Fibroblast of peridontal ligament (primary cell): ENCODE measurements around the gene WDR41.
"Not testable (repeated sequence)": the region's sequence is repeated elsewhere in the genome, so short reads cannot be mapped to it uniquely, and the experiment has no call there.

ENCODE experiments used
- DNase-seq: peaks from one replicate; pipeline ENCODE4 v3.0.0-alpha.2; 2010; ENCODE audit errors: extremely low read depth

The WDR41 gene, protein sequence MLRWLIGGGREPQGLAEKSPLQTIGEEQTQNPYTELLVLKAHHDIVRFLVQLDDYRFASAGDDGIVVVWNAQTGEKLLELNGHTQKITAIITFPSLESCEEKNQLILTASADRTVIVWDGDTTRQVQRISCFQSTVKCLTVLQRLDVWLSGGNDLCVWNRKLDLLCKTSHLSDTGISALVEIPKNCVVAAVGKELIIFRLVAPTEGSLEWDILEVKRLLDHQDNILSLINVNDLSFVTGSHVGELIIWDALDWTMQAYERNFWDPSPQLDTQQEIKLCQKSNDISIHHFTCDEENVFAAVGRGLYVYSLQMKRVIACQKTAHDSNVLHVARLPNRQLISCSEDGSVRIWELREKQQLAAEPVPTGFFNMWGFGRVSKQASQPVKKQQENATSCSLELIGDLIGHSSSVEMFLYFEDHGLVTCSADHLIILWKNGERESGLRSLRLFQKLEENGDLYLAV

DNA sequence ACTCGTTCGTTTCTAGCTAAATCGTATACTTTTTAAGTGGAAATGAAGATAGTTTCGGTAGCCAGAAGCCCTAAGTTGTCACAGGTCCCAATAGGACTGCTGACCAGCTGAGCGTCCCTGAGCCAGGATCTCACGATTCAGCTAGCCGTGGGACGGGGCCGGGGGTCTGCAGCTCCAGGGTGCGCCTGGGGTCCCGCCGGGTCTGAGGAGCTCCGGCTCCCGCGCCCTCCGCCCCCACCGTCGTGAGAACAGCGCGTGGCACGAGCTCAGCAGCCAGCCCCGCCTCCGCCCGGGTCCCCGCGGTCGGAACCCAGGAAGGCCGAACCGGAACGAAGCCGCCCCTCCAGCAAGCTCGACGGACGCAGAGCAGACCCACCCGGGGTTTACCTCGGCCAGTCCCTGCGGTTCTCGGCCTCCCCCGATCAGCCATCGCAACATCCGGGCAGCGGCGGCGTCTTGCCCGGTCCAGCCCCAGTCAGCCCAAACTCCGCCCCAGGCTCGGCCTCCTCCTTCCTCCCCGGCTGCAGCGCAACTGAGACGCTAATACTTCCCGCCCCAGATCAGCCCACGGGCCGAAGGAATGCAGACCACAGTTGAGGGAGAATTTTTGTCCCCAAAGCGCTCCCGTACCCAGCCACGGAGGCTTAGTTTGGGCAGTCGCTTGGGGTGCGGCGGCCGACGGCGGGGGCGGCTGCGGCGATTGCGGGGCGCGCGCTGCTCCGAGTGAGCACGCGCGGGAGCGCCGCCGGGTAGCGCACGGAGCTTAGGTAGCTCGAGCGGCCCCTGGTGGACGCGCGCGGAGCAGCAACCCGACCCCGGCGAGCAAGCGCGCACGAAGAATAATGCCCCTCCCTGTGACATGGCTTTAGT, at the start of gene WDR41:
TSS of gene WDR41 (minus strand) at position 534 of the 870 bp plus-strand sequence. CDS start at position 438, 96 bp downstream.
- peak; percentile 95 for DNase-seq

DNA sequence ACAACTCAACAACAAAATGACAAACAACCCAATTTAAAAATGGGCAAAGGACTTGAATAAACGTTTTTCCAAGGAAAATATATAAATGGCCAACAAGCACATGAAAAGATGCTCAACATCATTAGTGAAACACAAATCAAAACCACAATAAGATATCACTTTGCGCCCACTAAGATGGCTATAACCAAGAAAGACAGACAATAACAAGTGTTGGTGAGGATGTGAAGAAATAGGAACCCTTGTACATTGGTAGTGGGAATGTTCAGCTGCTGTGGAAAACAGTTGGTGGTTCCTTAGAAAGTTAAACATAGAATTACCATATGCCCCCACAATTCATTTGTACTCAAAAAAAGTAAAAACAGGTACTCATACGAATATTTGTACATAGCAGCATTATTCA, 39.2 kb upstream of the WDR41 start:
- no peak for DNase-seq

DNA sequence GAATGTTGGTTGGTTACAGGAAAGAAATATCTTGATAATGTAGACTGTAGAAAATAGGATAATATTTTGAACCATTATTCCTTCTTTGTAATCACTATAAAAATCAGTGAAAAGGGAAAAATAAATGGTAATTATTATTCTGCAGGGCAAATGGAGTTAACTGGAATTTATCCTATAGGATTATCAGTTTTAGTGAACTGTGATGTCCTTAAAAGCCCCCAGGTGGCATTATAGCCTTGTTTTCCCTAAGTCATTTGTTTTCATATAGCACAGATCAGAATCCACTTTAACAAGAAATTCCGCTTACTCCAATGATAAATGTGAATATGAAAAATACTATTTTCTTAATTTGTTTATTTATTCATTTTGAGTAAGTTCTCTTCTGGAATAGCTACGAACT, 26.2 kb upstream of the WDR41 start:
- DNase-seq = peak; percentile 27

DNA sequence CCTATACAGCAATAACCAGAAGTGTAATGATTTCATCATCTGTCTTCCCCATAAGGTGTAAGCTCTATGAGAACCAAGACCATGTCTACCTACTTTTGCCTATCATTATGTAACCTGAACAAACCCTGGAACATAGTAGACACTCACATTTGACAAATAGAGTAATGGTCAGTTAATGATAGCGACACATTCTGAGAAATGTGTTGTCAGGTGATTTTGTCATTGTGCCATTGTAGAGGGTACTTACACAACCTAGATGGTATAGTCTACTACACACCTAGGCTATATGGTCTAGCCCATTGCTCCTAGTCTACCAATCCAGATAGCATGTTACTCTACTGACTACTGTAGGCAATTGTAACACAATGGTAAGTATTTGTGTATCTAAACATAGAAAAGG, 22.3 kb upstream of the WDR41 start:
- no peak for DNase-seq

DNA sequence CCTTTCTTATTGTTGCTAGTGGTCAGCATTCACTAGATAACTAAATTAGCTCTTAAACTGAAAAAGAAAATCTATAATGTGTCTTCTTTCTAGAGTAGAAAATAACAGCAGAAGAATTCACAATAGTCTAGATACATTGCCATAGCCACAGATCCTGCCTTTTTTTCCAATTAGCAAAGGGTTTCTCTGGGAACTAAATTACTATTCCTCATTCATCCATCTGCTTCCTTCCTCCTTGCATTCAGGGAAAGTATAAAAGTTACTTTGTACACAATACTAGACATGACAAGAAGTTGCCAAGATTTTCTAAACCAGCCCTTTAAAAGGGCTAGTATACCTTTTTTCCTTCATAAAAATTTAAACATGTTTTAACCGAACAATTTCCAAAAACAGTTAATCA, 21.2 kb upstream of the WDR41 start:
- no peak for DNase-seq

DNA sequence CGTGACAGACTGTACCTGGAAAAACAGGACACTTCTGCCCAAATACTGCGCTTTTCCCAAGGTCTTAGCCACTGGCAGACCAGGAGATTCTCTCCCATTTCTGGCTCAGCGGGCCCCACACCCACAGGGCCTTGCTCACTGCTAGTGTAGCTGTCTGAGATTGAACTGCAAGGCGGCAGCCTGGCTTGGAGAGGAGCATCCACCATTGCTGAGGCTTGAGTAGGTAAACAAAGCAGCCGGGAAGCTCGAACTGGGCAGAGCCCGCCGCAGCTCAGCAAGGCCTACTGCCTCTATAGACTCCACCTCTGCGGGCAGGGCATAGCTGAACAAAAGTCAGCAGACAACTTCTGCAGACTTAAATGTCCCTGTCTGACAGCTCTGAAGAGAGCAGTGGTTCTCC, 9.0 kb upstream of the WDR41 start:
- not testable (repeated sequence) for DNase-seq

DNA sequence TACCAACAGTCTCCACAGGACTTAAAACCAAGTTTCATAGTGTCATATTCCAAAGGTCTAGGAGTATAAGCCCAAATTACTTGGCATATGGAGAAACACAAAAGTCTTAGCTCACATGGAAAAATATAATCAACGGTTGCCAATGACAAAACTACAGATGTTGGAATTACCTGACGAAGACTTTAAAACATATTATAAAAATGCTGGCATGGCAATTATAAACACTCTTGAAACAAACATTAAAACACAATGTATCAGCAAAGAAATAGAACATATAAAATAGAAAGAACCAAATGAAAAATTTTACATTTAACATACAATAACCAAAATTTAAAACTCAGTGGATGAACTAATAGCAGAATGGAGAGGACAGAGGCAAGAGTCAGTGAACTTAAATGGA, 7.9 kb upstream of the WDR41 start:
- no peak for DNase-seq

DNA sequence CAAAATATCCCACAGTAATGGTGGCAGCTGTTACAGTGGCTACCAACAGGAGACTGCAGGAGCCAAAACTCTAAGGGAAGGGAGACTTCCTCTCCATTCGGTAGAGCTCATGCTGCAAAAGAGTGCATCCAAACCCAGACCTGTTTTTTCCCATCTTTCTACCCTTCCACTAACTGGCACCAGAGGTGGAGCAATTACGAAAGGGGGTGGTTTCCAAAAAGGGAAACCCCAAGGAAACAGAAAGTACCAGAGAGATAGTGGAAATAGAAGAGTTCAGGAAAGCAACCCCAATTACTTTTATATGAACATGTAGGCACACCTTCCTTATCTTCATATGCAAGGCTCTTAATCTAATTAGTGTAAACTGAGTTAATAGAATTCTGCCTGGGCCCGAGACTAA, 7.3 kb upstream of the WDR41 start:
- no peak for DNase-seq

DNA sequence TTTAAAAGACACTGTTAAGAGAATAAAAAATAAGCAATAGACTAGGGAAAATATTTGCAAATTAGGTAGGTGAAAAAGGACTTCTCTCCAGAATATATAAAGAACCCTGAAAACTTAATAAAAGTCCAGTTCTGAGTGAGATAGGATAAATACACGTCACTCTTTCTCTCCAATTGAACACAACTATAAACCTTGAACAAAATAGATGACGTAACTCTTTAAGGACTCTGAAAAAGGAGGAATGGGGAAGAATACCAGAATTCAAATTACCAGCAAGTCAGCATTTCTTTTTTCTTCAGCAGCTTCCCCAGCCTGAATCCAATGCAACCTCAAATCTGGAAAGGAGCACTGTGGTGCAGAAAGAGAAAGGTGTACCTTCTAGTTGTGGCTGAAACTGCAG, 6.8 kb upstream of the WDR41 start:
- DNase-seq = no peak

DNA sequence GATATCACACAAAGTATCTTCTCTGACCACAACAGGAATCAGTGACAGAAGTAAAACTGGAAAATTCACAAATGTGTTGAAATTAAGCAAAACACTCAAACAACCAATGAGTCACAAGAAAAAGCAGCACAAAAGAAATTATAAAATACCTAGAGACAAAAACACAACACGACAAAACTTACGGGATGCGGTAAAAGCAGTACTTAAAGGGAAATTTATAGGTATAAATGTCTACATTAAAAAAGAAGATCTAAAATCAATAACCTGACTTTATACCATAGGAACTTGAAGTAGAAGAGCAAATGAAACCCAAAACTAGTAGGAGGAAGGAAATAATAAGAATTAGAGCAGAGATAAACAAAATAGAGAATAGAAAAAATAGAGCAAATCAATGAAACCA, 2.8 kb upstream of the WDR41 start:
- DNase-seq = no peak

DNA sequence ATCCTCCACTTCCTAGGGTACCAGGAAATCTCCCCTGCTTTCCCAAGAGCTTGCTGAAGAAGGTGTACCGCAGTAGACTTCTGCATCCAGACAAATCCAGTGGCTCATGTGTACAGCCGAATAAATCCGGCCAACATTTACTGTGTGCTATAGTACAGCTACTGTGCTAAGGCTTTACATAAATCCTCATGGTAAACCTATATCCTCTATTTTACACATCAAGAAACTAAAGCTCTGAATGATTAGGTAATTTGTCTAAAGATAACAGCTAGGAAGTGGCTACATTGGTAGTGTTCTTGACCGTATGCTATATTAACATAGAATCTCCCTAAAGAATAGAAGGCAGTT, 511 bp upstream of the WDR41 start:
- no peak for DNase-seq

DNA sequence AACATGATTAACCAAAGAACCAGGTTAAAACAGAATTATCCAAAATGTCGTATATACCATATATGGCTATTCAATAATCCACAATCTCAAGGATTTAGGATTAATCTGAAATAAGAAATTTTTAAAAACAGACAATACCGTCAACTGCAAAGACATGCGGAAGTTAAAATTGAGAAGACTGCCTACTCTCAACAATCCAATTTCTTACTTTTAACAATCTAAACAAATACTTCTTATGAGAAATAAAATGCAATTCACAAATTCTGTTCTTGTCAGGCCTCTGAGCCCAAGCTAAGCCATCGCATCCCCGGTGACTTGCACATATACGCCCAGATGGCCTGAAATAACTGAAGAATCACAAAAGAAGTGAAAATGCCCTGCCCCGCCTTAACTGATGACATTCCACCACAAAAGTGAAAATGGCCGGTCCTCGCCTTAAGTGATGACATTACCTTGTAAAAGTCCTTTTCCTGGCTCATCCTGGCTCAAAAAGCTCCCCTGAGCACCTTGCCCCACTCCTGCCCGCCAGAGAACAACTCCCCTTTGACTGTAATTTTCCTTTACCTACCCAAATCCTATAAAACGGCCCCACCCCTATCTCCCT, 1.3 kb downstream of the WDR41 start:
- peak; percentile 16 for DNase-seq

DNA sequence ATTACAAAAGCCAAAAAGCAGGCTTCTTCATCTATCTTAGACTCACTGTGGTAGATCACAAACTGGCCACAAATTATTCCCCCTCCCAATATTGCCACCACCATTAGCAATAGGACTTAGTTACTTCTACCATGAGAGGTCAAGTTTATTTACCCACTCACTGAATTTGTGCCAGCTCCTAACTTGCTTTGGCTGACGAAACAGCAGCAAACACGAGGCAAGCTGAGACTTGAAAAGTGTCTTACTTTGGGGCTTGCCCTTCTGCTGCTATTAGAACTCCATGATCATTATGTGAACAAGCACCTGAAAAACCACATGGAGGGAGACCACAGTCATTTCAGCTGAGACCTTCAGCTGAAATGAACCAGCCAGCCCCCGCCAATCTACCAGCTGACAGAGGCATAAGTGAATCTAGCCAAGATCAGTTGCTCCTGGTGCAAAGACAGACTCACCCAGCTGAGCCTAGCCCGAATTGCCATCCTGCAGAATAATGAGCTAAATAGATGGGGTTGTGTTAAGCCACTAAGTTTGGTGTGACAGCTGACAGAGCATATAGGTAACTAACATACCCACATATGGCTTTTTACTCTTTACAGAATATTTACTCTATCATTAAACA, 5.7 kb downstream of the WDR41 start:
- DNase-seq = no peak

DNA sequence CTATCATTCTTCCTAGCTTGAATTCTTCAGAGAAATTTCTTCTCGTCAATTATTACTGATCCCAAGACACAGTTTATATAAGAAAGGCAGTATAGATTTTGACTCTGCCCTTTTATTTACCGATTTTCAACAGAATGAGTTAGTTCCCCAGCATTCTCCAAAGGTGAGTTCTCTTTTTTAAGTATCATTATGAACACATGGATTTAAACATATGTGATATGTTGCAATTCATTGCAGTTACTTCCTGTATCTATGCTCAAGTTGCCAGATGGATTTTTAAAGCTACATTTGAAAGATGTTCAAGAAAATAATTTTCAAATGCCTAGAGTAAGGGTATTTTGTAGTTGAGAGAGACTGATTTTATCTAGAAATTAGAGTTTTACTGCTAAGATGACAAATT, 8.4 kb downstream of the WDR41 start:
- DNase-seq = no peak

DNA sequence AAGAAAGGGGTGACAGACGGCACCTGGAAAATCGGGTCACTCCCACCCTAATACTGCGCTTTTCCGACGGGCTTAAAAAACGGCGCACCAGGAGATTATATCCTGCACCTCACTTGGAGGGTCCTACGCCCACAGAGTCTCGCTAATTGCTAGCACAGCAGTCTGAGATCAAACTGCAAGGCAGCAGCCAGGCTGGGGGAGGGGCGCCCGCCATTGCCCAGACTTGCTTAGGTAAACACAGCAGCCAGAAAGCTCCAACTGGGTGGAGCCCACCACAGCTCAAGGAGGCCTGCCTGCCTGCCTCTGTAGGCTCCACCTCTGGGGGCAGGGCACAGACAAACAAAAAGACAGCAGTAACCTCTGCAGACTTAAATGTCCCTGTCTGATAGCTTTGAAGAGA, 17.1 kb downstream of the WDR41 start:
- not testable (repeated sequence) for DNase-seq

DNA sequence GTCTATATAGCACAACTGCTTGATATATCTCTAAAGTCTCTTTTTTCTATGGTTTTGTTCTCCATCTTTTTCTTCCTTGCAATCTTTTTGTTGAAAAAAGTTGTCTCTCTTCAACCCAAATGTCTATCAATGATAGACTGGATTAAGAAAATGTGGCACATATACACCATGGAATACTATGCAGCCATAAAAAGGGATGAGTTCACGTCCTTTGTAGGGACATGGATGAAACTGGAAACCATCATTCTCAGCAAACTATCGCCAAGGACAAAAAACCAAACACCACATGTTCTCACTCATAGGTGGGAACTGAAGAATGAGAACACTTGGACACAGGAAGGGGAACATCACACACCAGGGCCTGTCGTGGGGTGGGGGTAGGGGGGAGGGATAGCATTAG, 23.2 kb downstream of the WDR41 start:
- DNase-seq = not testable (repeated sequence)

DNA sequence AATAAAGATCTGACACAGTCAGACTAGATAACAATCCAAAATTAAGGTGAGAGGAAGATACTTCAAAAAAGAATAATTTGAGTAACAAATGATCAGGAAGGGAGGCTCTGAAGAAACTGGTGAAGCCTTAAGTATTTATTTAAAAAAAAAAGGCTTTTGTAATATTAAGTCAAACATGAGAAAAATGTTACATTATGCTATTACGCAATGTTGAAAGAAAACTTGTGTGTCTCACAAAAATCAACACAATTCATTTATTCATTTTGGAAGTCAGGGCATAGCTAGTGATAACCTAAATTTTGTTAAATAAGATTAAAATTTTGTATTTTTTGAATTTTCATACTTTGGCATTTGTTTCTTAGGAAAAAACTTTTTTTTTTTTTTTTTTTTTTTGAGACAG, 28.2 kb downstream of the WDR41 start:
- peak; percentile 38 for DNase-seq

DNA sequence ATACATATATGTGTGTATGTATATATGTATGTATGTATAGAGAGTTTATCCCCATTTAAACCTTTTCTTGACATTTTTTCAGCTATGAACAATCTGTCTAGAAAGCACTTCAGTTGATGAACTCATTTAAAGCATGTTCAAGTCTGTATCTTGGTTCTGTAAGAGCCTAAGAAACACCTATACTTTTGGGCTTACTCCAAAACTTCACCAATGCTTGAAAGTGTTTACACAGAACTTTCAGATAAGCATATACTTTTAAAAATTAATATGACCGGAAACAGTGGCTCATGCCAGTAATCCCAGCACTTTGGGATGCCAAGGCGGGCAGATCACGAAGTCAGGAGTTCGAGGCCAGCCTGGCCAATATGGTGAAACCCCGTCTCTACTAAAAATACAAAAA, 30.8 kb downstream of the WDR41 start:
- DNase-seq = no peak

DNA sequence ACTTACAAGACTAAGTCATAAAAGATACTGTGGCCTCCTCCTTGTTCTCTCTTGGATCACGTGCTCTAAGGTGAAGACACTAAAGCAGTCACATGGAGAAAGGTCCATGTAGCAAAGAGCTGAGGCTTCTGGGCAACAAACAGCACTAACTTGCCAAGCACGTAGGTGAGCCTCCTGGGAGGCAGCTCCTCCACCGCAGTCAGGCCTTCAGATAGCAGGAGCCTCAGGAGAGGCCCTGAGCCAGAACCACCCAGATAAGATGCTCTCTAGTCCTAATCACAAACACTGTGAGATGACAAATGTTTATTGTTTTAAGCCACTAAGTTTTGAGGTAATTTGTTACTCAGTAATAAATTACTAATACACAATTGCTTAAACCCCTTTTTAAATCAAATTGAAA, 38.0 kb downstream of the WDR41 start:
- no peak for DNase-seq

DNA sequence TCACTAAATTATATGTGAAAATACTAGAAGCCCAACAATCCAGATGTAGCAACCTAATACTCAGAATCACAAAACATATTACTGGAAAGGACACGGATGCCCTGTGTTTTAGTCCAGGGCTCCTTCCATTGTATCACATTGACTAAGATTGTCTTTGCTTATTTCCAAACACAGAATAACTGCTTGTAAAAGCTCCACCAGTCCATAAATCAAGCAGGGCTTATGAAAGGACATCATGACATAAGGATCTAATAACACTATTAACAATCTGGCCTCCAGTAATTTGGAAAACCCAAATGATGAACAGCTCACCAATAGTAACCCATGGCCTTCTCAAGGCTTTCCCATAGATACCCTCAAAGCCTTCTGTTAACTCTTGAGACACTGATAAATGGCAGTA, 39.8 kb downstream of the WDR41 start:
- DNase-seq = no peak

DNA sequence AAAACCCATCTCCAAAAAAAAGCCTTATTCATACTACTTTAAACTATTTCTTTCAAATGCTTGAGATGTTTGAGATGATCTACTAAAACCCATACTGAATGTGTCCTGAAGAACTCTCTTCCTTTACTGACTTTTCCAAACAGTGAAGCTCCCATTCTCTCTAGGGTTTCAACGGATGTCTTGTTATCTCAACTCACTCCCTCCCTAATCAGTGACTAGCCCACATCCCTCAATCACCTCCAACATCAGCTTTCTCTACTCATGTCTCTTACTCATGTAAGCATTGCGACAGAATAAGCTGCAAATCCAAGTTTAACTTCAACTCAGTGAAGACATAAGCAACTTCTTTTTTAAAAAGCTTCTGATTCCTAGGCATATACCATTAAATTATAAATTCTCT, 42.1 kb downstream of the WDR41 start:
- peak; percentile 10 for DNase-seq

DNA sequence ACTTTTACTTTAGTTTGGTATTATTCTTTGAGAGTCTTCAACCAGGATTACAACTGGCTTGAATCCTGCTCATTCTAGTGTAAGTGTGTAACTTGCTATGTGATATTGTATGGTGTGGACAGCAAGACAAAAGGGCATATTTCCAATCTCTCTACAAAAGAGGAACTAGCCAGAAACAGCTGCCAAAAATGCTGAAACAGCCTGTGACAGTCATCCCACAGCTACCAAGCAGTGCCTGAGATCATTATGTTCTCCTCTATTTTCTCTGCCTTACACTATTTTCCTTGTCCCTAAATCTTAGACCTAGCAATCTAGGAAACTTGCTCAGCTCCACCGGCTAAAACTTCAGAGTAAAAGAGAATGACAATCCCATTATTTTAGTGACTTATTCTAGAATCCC, 42.8 kb downstream of the WDR41 start:
- DNase-seq = no peak
